Fibroblast of gingiva (primary cell): ENCODE results near the gene AGPAT2.
"Not testable (repeated sequence)": the region's sequence is repeated elsewhere in the genome, so short reads cannot be mapped to it uniquely, and the experiment has no call there.

Experiments
- DNase-seq: peaks from one replicate; pipeline ENCODE4 v3.0.0-alpha.2; 2011; ENCODE audit warnings: low read depth

The AGPAT2 gene

GRCh38 chr9:136720251-136720897 lies 33.1 kb upstream of the AGPAT2 start:
- DNase-seq: no peak

- no peak for DNase-seq
Observed at GRCh38 chr9:136719195-136719880, 32.1 kb upstream of the AGPAT2 start.

GRCh38 chr9:136718345-136719194 lies 31.3 kb upstream of the AGPAT2 start:
- DNase-seq: no peak

GRCh38 chr9:136717399-136717798 lies 30.1 kb upstream of the AGPAT2 start:
- no peak for DNase-seq

GRCh38 chr9:136714893-136715274 lies 27.6 kb upstream of the AGPAT2 start:
- DNase-seq: no peak

GRCh38 chr9:136714096-136714892 lies 27.0 kb upstream of the AGPAT2 start:
- DNase-seq: no peak

GRCh38 chr9:136713550-136713949 lies 26.3 kb upstream of the AGPAT2 start:
- DNase-seq: no peak

- DNase-seq: no peak
Observed at GRCh38 chr9:136712690-136713544, 25.7 kb upstream of the AGPAT2 start.

GRCh38 chr9:136711751-136712689 lies 24.8 kb upstream of the AGPAT2 start, which contains the start of gene DIPK1B:
Gene DIPK1B (plus strand): TSS chr9:136712572. CDS start chr9:136712666, 94 bp downstream.
- no peak for DNase-seq

GRCh38 chr9:136711219-136711648 lies 24.0 kb upstream of the AGPAT2 start:
- not testable (repeated sequence) for DNase-seq

- DNase-seq: no peak
Observed at GRCh38 chr9:136710543-136710942, 23.3 kb upstream of the AGPAT2 start.

GRCh38 chr9:136709454-136710109 lies 22.3 kb upstream of the AGPAT2 start:
- no peak for DNase-seq

- no peak for DNase-seq
Observed at GRCh38 chr9:136707849-136708517, 20.7 kb upstream of the AGPAT2 start.

- no peak for DNase-seq
Observed at GRCh38 chr9:136707011-136707410, 19.8 kb upstream of the AGPAT2 start.

GRCh38 chr9:136705564-136705963 lies 18.3 kb upstream of the AGPAT2 start:
- no peak for DNase-seq

GRCh38 chr9:136704741-136705140 lies 17.5 kb upstream of the AGPAT2 start:
- DNase-seq: not testable (repeated sequence)

- no peak for DNase-seq
Observed at GRCh38 chr9:136703276-136703860, 16.1 kb upstream of the AGPAT2 start.

- DNase-seq: no peak
Observed at GRCh38 chr9:136701668-136702053, 14.4 kb upstream of the AGPAT2 start.
